A673 (cell line): Measurements from ENCODE around the gene PCCB.

Experiments used
- EZH2 ChIP-seq: fragments of 200-600 bp; sonication (generic); IDR thresholded peaks from 2 replicates; pipeline ENCODE4 v1.6.1; 2017; ENCODE audit warnings: borderline replicate concordance, low read depth, mild to moderate bottlenecking, mixed read lengths, antibody characterized with exemption, low read length; ENCODE audit not compliant: poor library complexity, severe bottlenecking
- TF ChIP-seq, protein P1 (sequence below): fragments of 300-800, 200-600 bp; sonication (generic); conservative IDR thresholded peaks from 2 replicates; pipeline ENCODE4 v1.5.1; 2017; ENCODE audit warnings: low read depth, mild to moderate bottlenecking, antibody characterized with exemption, low read length, moderate library complexity, mixed read lengths

DNA sequence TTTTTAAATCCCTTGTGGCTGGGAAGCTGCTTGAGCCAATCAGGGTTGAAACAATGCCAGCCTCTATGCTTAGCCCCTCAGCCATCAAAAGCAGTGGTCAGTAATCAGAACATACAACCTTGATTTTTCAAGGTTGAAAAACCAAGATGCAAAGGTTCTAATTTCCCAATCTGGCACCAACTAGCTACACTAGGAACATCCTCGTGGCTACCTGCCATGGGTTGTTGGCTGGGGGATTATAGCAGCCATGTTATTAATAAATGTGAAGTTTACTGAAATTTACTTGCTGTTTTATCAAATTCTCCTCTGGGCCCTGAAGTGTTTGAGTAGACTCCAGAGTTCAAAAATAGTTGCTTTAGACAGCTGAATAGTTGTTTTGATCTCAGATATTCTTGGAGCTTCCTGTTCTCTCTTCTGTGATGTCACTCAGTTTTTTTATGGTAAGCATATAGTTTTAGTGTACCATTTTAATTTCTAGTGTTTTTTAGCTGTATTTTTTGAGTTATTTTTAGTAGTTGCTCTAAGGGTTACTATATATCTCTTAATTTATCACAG lies 31.9 kb downstream of the PCCB start:
- TF ChIP-seq EZH2 = no peak
- TF ChIP-seq, protein P1, sequence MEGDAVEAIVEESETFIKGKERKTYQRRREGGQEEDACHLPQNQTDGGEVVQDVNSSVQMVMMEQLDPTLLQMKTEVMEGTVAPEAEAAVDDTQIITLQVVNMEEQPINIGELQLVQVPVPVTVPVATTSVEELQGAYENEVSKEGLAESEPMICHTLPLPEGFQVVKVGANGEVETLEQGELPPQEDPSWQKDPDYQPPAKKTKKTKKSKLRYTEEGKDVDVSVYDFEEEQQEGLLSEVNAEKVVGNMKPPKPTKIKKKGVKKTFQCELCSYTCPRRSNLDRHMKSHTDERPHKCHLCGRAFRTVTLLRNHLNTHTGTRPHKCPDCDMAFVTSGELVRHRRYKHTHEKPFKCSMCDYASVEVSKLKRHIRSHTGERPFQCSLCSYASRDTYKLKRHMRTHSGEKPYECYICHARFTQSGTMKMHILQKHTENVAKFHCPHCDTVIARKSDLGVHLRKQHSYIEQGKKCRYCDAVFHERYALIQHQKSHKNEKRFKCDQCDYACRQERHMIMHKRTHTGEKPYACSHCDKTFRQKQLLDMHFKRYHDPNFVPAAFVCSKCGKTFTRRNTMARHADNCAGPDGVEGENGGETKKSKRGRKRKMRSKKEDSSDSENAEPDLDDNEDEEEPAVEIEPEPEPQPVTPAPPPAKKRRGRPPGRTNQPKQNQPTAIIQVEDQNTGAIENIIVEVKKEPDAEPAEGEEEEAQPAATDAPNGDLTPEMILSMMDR = no peak
